CD4-positive, alpha-beta T cell treated with Interleukin-12 subunit alpha and Interleukin-12 subunit beta, for 1 hour (primary cell): ENCODE results near the gene BMPR1B.
"Not testable (repeated sequence)": the region's sequence is repeated elsewhere in the genome, so short reads cannot be mapped to it uniquely, and the experiment has no call there.

Experiments
- DNase-seq: peaks from one replicate; pipeline ENCODE4 v3.0.0-alpha.2; 2020

BMPR1B gene

GRCh38 chr4:95157596-95157995, 399.8 kb downstream of the BMPR1B start:
- no peak for DNase-seq

DNA sequence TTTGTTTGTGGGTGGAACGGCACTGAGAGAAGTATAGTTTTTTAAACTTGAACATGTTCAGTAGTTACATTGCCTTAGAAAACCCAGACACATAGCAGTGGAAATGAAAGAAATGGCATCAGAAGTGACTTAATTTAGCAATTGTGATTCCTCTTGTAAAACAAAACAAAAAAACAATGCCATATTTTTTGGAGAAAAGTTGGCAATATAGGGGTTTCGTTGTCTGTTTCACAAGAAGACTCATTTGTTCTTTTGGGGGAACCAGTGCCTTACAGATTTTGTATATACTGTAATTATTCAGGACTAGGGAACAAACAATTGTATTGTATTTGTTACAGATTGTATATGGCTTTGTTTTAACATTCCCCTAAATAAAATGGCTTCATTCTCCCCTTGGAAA, 400.3 kb downstream of the BMPR1B start:
- no peak for DNase-seq

DNA sequence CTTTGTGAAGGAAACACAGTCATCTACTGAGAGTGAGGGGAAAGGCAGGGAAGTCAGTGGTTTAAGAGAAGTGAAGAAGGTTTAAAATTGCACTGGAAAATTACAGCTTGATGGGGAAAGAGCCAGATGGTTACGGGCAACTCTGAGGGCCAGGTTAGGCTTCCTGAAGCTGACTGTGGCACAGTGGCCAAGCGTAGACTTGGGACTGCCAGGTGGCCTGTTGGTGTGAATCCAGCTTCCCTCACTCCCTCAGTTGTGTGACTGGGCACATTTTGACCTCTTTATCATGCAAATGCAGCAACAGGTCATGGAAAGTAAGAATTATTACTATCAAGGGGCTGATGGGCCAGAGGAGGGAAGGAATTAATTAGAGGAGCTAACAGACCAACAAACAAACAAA, 400.9 kb downstream of the BMPR1B start:
- no peak for DNase-seq

DNA sequence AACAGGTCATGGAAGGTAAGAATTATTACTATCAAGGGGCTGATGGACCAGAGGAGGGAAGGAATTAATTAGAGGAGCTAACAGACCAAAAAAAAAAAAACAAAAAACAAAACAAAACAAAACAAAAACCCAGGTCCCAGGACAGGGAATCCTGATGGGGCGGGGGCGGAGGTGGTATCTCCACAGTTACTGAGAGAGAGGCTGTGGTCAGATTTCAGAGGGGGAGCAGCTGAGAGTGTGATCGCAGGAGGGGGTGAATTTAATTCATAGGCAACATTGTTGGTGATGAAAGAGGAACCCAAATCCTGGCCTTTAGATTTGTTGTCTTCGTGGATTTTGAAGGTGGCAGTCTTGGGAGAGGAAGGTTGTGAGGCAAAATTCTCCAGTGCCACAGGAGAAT, 401.6 kb downstream of the BMPR1B start:
- DNase-seq, result no peak

DNA sequence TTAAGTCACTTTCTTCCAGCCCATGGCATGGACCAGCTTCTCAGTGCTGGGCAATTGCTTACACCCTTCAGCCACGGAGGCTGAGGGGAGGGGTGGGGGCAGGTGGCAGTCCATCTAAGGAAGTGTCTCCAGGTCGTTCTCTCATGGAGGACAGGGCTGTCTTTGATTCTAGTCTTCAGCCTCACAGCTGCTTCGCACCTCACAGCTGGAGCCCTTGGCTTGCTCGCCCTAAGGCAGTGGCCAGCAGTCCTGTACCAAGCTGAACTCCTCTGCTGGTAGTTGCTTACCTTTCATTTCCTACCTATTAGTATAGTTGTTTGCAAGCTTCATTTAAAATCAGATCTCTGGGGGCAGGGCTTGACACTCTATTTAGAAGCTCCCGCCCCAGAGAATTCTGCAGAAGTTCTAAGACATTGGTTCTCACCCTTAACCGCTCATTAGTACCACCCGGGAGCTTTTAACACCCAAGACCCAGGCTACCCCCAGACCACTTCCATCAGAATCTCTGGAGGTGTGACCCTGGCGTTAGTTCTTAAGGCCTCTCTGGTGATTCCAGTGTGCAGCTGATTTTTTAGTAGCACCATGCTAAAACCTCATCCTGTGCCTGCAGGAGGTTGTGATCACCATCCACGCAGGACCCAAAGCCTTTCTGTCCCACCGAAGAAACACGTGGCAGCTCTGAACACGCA, 404.2 kb downstream of the BMPR1B start:
- no peak for DNase-seq

DNA sequence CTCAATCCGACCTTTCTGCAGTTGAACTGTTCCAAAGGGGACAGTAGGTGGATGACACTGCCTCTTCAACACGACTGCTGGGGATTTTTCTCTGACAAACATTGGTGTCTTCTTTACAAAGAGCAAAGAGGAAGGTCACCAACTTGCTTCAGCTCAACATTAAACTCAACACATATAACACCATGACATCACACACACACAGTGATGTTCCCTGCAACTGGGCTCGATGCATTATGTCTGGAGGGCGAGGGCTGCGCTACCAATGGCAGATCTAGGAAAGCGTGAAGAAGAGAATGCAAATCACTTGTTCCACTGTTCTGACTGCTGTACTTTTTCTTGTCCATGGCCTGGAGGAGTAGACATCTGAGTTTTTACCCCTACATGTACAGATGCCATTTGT, 405.1 kb downstream of the BMPR1B start:
- DNase-seq, result no peak

DNA sequence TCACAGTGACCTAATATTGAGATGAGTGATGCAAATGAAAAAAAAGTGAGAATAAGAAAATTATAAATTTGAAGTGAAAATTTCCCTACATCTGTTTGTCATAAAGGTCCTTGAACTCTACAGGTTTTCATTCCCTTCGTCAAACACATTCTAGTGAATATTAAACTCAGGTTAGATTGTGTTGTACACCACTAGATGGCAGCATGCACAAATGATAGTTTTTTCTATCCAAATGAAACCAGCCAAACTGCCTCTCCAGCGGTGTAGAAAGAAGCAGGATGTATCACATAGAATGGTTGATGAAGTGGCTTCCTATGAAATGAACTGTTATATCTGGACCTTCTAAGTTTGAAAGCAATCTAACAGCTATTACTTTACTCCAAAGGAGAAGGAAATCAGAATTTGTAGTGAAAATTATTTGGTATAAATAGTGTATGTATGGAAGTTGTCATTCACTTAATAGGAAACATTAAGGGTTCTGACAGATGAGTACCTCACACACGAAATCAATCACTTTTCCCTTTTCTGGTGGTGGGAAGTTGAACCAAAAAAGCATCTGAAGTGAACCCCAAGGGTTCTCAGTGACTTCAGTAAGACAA, 408.3 kb downstream of the BMPR1B start:
- peak; percentile 65 for DNase-seq

GRCh38 chr4:95167805-95168204, 410.1 kb downstream of the BMPR1B start:
- DNase-seq, result no peak

DNA sequence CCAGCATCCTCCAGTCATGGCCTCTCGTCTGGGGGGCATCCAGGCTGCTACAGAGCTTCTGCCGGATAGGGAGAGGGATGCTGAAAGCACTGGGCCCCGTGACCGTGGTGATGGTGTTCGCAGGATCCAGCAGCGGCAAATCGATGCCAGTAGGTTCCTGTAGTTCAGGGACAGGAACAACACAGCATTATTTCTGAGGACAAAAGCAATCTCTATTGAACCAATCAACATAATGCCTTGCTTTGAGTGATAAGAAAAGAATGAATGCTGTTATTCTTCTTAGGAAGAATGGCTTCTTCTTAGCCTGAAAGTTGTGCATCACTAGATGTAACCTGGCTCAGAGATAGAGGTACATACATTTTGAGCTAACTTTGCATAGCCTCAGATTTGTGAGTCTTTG, 412.4 kb downstream of the BMPR1B start:
- DNase-seq, result no peak

GRCh38 chr4:95171377-95171776, 413.6 kb downstream of the BMPR1B start:
- not testable (repeated sequence) for DNase-seq

- DNase-seq, result no peak
Observed at GRCh38 chr4:95178938-95179337, 421.2 kb downstream of the BMPR1B start.

DNA sequence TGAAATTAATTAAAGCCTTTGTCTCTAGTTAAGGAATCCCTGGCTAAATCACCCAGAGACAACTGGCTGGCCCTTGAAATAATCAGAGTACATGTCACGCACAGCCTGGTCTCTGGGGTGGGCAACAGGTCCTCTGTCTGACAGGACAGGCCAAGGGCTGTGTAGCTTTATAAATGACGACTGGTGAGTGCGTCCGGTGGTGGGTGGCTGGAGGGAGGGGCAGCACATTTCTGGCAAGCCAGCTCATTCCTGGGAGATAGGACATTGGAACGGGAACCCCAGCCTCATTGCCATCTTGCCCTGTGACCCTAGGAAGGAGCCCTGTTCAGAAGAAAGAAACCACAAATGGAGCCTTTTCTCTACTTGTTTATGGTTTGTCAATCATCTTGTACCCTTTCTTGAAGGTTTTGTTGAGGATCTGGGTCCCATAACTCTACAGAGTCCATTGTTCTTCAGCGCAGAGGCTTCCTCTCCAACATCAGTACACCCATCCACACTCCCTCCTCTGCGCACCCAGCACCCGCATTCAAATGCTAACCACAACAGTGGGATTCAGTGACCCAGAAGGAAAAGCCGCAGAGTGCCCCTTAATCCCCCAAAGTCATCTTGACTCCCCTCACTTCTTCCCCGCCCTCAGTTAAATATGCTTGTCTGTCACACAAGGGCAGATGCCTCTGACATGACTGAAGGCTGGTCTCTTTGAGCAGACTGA, 422.9 kb downstream of the BMPR1B start:
- no peak for DNase-seq

- DNase-seq, result peak; percentile 9
Observed at GRCh38 chr4:95181243-95181995, 423.7 kb downstream of the BMPR1B start.

DNA sequence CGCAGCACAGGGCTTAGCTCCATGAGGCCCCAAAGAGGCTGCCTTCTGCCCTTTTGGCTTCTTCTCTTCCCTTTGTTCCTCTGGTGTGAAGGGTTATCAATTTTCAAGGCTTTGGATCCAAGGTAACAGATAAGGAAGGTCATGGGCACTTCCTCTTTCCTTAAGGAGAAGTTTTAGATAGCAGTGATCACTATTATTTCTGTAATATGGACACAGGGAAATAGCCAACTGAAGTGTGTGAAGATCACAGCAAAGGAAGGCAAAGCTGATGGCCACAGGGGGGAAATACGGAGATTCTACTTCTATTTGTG, 424.2 kb downstream of the BMPR1B start:
- no peak for DNase-seq

GRCh38 chr4:95183656-95184408, 426.1 kb downstream of the BMPR1B start:
- no peak for DNase-seq

- DNase-seq, result no peak
Observed at GRCh38 chr4:95186666-95187065, 428.9 kb downstream of the BMPR1B start.

GRCh38 chr4:95188701-95189370, 431.1 kb downstream of the BMPR1B start:
- DNase-seq, result peak; percentile 30

DNA sequence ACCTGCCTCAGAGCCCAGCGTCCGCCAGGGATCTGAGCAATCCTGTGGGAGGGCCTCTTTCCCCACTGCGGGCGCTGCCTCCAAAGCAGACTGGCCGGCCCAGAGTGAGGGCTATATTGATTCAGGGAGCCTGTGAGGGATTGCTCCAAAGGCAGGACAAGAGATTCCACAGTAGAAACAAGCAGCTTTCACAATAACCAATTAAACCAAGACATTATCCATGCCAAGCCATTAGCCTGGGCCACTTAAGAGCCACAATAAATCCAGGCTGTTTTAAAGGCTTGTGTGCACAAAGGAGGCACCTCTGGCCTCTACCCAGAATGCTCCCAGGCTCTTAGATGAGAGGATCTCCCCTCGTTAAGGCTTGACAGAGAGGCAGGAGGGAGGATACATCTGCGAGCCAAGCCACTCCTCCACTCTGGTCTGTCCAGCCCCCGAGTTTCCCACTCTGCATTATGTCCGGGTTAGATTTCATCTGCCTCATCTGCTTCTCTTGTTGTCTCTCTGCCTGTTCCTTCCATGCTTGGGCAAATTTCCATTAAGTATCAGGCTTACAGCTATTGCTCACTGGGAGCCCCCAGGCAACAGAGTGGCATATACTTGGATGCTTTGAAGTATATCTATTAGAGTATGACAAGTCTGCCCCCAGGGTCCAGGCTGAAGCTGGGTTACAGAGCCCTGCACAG, 433.1 kb downstream of the BMPR1B start:
- no peak for DNase-seq

GRCh38 chr4:95191537-95191936, 433.8 kb downstream of the BMPR1B start:
- no peak for DNase-seq

GRCh38 chr4:95193391-95194224, 435.9 kb downstream of the BMPR1B start:
- no peak for DNase-seq

- DNase-seq, result no peak
Observed at GRCh38 chr4:95197353-95197752, 439.6 kb downstream of the BMPR1B start.
